Fibroblast of gingiva (primary cell): ENCODE results near the gene EFCAB9.
"Not testable (repeated sequence)": the region's sequence is repeated elsewhere in the genome, so short reads cannot be mapped to it uniquely, and the experiment has no call there.

Experiments
- DNase-seq: peaks from one replicate; pipeline ENCODE4 v3.0.0-alpha.2; 2011; ENCODE audit warnings: low read depth

Gene EFCAB9

GRCh38 chr5:172188893-172189692, 4.9 kb upstream of the EFCAB9 start:
- DNase-seq, result no peak

- no peak for DNase-seq
These were observed 4.2 kb upstream of the EFCAB9 start for GRCh38 chr5:172189693-172190296.

- DNase-seq, result no peak
These were observed 1.2 kb downstream of the EFCAB9 start for GRCh38 chr5:172194985-172195774.

- DNase-seq, result not testable (repeated sequence)
These were observed 3.8 kb downstream of the EFCAB9 start for GRCh38 chr5:172197775-172198174.

GRCh38 chr5:172199446-172199845, 5.5 kb downstream of the EFCAB9 start:
- DNase-seq, result no peak

DNA sequence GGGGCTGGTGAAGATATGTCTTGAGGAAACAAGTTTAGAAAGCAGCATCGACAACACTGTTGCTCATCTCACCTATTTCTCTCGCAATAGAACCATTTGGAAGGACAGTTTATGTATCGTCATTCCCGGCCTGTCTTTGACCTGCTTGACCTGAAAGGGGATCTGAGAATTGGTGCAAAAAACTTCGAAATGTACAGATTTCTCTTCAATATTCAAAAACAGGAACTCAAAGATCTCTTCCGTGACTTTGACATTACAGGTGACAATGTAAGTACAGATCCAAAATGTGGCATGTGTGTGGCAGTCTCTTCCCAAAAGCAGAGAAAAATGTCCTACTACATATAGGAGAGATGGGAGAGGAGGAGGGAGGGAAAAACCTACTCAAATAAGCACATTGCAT, 6.5 kb downstream of the EFCAB9 start:
- no peak for DNase-seq

DNA sequence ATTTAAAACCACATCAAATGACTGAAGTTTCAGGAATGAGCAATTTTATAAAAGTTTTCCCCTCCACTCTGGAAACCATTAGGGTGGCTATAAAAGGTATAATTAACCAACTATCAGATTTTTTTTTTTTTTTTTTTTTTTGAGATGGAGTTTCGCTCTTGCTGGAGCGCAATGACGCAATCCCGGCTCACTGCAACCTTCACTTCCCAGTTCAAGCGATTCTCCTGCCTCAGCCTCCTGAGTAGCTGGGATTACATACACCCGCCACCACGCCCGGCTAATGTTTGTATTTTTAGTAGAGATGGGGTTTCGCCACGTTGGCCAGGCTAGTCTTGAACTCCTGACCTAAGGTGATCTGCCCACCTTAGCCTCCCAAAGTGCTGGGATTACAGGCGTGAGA, 12.0 kb downstream of the EFCAB9 start:
- not testable (repeated sequence) for DNase-seq

DNA sequence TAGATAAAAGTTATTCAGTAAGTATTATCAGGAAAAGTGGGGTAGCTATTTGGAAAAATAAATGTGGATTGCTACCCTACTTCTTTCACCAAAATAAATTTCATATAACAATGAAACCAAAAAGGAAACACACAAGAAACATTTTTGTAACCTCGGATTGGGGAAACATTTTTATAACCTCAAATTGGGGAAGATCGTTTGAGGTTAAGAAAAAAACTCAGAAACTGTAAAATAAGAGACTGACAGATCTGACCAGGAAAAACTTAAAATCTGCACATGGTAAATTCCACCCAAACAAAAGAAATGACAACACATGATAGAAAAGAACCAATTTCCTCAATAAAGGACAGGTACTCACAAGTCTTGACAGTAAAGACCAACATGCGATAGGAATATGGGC, 13.5 kb downstream of the EFCAB9 start:
- DNase-seq, result no peak

DNA sequence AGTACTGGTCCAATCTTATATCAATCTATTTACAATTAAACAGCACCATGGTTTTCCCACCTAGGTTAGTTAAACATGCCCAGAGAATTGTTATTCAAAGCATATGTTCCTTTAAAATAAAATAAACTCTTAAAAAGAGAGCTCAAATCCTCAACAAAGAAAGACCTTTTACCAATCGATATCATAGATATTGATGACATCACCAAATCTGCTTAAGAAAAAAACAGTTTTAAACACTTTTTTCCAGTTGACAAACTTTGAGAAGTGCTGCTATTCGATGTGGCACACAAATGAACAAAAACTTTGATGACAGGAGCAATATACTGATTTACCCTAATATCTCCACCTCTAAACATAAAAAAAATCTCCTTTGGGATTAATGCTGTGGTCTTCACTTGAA, 15.7 kb downstream of the EFCAB9 start:
- no peak for DNase-seq

DNA sequence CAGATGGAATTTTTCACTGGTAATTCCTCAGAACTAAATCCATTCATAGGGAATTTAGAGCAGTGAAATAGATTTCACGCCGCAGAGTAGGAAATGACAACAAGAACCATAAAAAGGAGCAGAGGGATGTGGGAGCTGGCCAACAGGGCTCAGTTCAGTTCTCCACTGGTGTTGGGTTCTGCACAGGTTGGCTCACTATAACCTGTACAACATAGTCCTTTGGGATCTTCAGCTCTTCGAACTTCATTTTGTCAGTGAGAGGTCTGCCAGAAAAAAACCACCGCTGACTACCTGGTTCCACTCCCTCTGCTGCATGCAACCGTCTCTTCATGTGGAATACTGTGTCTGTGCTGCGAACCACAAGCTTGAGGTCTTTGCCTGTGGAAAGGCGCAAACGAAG, 17.7 kb downstream of the EFCAB9 start:
- DNase-seq, result no peak

DNA sequence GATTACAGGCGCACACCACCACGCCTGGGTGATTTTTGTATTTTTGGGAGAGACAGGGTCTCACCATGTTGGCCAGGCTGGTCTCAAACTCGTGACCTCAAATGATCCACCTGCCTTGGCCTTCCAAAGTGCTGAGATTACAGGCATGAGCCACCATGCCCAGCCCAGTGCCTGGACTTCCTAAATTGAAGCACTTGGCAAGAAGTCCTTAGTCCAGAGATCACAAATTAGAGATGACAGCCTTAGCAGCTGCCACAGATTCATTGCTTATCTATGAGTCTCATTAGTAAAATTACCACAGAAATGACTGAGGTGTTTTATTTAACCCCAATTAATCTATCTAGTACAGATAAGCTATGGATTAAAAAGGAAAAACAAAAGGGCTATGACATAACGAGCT, 19.2 kb downstream of the EFCAB9 start:
- no peak for DNase-seq

DNA sequence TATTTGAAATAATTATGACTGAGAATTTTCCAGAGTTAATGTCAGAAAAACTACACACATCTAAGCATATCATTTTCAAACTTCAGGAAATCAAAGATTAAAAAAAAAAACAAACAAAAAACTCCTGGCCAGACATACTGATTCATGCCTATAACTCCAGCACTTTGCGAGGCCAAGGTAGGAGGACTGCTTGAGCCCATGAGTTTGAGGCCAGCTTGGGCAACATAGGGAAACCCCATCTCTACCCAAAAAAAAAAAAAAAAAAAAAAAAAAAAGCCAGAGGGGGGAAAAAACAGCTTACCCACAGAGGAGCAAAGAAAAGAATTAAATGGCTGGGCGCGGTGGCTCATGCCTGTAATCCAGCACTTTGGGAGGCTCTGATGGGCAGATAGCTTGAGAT, 22.4 kb downstream of the EFCAB9 start:
- no peak for DNase-seq

DNA sequence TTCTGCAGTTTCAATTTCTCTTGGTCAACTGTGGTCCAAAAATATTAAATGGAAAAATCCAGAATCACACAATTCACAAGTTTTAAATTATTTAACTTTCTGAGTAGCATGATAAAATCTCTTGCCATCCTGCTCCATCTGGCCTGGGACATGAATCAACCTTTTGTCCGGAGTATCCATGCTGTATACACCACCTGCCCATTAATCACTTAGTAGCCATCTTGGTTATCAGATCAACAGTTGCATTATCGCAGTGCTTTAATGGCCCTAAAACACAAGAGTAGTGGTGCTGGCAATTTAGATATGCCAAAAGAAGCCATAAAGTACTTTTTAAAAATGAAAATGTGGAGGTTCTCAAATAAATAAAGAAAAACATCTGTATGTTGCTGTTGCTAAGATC, 25.3 kb downstream of the EFCAB9 start:
- DNase-seq, result no peak

DNA sequence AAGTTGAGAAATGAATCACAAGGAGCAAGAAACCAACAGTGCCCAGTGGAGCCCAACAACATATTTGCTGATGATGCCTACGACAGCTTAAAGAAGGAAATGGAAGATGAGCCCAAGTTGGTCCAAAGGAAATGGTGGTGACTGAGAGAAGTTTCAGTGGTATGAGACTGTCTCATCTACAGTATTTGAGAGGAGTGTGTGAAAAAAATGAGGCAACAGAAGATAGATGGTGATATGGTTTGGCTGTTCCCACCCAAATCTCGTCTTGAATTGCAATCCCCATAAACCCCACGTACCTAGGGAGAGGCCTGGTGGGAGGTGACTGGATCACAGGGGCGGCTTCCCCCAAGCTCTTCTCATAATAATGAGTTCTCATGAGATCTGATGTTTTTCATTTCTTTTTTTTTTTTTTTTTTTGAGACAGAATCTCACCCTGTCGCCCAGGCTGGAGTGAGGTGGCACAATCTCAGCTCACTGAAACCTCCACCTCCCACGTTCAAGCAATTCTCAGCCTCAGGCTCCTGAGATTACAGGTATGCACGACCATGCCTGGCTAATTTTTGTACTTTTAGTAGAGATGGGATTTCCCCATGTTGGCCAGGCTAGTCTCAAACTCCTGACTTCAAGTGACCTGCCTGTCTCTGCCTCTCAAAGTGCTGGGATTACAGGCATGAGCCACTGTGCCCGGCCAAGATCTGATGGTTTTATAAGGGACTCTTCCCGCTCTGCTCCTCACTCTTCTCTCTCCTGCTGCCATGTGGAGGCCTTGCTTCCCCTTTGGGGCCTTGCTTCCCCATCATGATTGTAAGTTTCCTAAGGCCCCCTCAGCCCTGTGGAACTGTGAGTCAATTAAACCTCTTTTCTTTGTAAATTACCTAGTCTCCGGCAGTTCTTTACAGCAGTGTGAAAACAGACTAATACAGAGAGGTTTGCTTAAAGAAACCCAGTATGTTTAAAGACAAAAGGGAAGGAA, 30.2 kb downstream of the EFCAB9 start:
- DNase-seq, result no peak

DNA sequence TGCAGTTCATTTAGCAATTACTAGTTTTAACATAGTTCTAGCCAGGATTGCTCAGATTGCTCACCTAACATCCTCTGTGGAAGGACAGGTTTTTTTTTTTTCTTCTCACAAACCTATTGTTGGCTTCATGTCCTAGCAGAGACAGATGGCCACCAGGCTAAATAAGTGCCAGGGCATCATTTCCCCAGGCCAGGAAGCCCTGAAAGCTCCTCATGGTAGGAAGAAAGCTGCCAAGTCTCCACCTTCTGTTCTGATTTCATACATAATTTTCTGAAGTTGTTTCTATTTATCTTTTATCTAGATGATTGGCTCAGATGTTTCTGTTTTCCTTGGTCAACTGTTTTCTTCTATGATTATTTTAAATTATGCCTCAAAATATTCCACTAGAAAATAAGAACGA, 31.0 kb downstream of the EFCAB9 start:
- no peak for DNase-seq

DNA sequence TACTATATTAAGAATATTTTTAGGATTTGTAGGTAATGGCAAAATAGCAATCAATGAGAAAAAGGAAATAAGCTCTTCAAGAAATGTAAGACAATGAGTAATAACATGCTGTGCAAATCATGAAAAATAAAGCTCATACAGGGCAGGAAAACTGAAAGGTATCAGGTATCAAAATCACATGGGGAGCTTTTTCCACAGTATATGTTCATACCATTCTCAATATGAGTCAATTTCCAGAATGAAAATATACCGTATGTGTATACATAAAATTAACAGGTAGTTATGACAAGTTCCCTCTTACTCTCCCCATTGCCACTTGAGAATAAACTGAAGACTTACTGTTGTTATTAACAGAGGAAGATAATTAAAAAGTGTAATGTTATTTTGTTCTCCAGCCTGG, 35.9 kb downstream of the EFCAB9 start:
- DNase-seq, result no peak

- DNase-seq, result no peak
These were observed 40.1 kb downstream of the EFCAB9 start for GRCh38 chr5:172234031-172234430.

GRCh38 chr5:172235132-172235780, 41.3 kb downstream of the EFCAB9 start:
- DNase-seq, result peak; percentile 26

GRCh38 chr5:172235827-172236736, 42.1 kb downstream of the EFCAB9 start:
- DNase-seq, result no peak

DNA sequence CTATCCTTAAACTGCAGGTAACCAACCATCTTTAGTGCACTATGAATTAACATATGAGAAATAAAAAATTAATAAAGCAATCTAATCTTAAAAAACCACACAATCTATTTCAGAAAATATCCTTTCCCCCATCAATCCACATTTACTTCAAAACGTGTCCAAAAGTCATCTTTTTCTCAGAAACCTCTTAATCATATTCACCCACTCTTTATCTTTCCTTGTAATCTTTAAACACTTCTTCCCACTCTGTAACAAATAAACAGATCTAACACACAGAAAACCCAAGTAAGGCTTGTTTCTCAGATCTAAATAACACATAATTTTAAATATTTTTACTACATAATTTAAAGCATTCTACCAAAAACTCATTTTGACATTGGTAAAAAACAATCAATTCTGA, 44.4 kb downstream of the EFCAB9 start:
- no peak for DNase-seq
